Mesenchymal stem cell (in vitro differentiated cells and primary cell): Measurements from ENCODE around the gene RAB24.

Experiments used
- DNase-seq: peaks from one replicate; pipeline ENCODE4 v3.0.0-alpha.2; 2013
- H2AFZ ChIP-seq: one replicate; pipeline ENCODE4 v1.6.1; 2013; ENCODE audit warnings: low read depth, mild to moderate bottlenecking, control low read depth, inconsistent platforms, low read length, moderate library complexity
- H2AK5ac ChIP-seq: 2 replicates; pipeline ENCODE4 v1.6.1; 2013; ENCODE audit warnings: low read length, moderate library complexity, mild to moderate bottlenecking, inconsistent platforms; ENCODE audit not compliant: severe bottlenecking
- H2BK120ac ChIP-seq: one replicate; pipeline ENCODE4 v1.6.1; 2013; ENCODE audit warnings: low read depth, mild to moderate bottlenecking, inconsistent platforms, low read length, moderate library complexity
- H2BK12ac ChIP-seq, 2 experiments: one replicate each; pipeline ENCODE4 v1.6.1; 2013; ENCODE audit warnings: inconsistent platforms in 2 of 2, low read length in 2 of 2, mild to moderate bottlenecking in 2 of 2, moderate library complexity in 2 of 2, control low read depth in 1 of 2
- H2BK15ac ChIP-seq: one replicate; pipeline ENCODE4 v1.6.1; 2013; ENCODE audit warnings: mild to moderate bottlenecking, low read depth, inconsistent platforms; ENCODE audit not compliant: poor library complexity, severe bottlenecking
- H2BK5ac ChIP-seq: 2 replicates; pipeline ENCODE4 v1.6.1; 2013; ENCODE audit warnings: low read depth, mild to moderate bottlenecking, low read length, control low read depth, inconsistent platforms; ENCODE audit not compliant: poor library complexity, severe bottlenecking
- H3K14ac ChIP-seq, 2 experiments: one replicate each; pipeline ENCODE4 v1.6.1; 2013; ENCODE audit warnings: inconsistent platforms in 2 of 2, low read length in 2 of 2, control low read depth in 1 of 2, mild to moderate bottlenecking in 1 of 2, moderate library complexity in 1 of 2
- H3K18ac ChIP-seq, 2 experiments: one replicate each; pipeline ENCODE4 v1.6.1; 2013; ENCODE audit warnings: inconsistent platforms in 2 of 2, low read length in 2 of 2, control low read depth in 1 of 2, low read depth in 1 of 2, mild to moderate bottlenecking in 1 of 2
- H3K23ac ChIP-seq, 2 experiments: one replicate each; pipeline ENCODE4 v1.6.1; 2013; ENCODE audit warnings: inconsistent platforms in 2 of 2, low read length in 2 of 2, mild to moderate bottlenecking in 2 of 2, moderate library complexity in 2 of 2, control low read depth in 1 of 2
- H3K27ac ChIP-seq: 2 replicates; pipeline ENCODE4 v1.5.1; 2013; ENCODE audit warnings: mild to moderate bottlenecking, moderate library complexity, low read length, control low read depth, inconsistent platforms; ENCODE audit not compliant: poor library complexity, severe bottlenecking
- H3K27me3 ChIP-seq, 2 experiments: 2 replicates each; pipeline versions ENCODE4 v1.6.1 to v1.7.0; 2013; ENCODE audit warnings: low read length in 2 of 2, mild to moderate bottlenecking in 2 of 2, moderate library complexity in 2 of 2, control low read depth in 1 of 2, inconsistent platforms in 1 of 2; ENCODE audit not compliant: control insufficient read depth in 1 of 2, insufficient read depth in 1 of 2
- H3K36me3 ChIP-seq, 2 experiments: 2 replicates each; pipeline versions ENCODE4 v1.6.1 to v1.7.0; 2013; ENCODE audit warnings: low read length in 2 of 2, control low read depth in 1 of 2, inconsistent platforms in 1 of 2, low read depth in 1 of 2, mild to moderate bottlenecking in 1 of 2; ENCODE audit not compliant: insufficient read depth in 2 of 2, control insufficient read depth in 1 of 2
- H3K4ac ChIP-seq, 2 experiments: one replicate each; pipeline ENCODE4 v1.6.1; 2013; ENCODE audit warnings: inconsistent platforms in 2 of 2, low read length in 2 of 2, mild to moderate bottlenecking in 2 of 2, moderate library complexity in 2 of 2, control low read depth in 1 of 2, low read depth in 1 of 2
- H3K4me1 ChIP-seq: 2 replicates; pipeline ENCODE4 v1.6.1; 2013; ENCODE audit warnings: low read depth, low read length, control low read depth; ENCODE audit not compliant: control insufficient read depth, insufficient read depth
- H3K4me2 ChIP-seq: 2 replicates; pipeline ENCODE4 v1.6.1; 2013; ENCODE audit warnings: low read length, mild to moderate bottlenecking, inconsistent platforms; ENCODE audit not compliant: poor library complexity, severe bottlenecking
- H3K4me3 ChIP-seq, 2 experiments: 2 replicates each; pipeline versions ENCODE4 v1.5.1 to v1.7.0; 2013; ENCODE audit warnings: low read length in 2 of 2, mild to moderate bottlenecking in 2 of 2, control low read depth in 1 of 2, low read depth in 1 of 2; ENCODE audit not compliant: insufficient read depth in 1 of 2
- H3K79me1 ChIP-seq: replicated peaks from 2 replicates; pipeline ENCODE4 v1.6.1; 2013; ENCODE audit warnings: mild to moderate bottlenecking, control low read depth, low read length, inconsistent platforms; ENCODE audit not compliant: poor library complexity, severe bottlenecking
- H3K9ac ChIP-seq: 2 replicates; pipeline ENCODE4 v1.7.0; 2013; ENCODE audit warnings: mild to moderate bottlenecking, low read length, moderate library complexity
- H3K9me3 ChIP-seq: 2 replicates; pipeline ENCODE4 v1.7.0; 2013; ENCODE audit warnings: mild to moderate bottlenecking, low read length; ENCODE audit not compliant: control insufficient read depth
- H4K8ac ChIP-seq: one replicate; pipeline ENCODE4 v1.6.1; 2013; ENCODE audit warnings: inconsistent platforms, mild to moderate bottlenecking, low read length, moderate library complexity
- H4K91ac ChIP-seq: one replicate; pipeline ENCODE4 v1.6.1; 2013; ENCODE audit warnings: mild to moderate bottlenecking, low read length, inconsistent platforms
- WGBS: methylation state at CpG from one replicate; pipeline ENCODE4 v1.1.7; 2013; ENCODE audit warnings: mixed read lengths; 5-methylcytosine and 5-hydroxymethylcytosine counted together

RAB24 gene

DNA sequence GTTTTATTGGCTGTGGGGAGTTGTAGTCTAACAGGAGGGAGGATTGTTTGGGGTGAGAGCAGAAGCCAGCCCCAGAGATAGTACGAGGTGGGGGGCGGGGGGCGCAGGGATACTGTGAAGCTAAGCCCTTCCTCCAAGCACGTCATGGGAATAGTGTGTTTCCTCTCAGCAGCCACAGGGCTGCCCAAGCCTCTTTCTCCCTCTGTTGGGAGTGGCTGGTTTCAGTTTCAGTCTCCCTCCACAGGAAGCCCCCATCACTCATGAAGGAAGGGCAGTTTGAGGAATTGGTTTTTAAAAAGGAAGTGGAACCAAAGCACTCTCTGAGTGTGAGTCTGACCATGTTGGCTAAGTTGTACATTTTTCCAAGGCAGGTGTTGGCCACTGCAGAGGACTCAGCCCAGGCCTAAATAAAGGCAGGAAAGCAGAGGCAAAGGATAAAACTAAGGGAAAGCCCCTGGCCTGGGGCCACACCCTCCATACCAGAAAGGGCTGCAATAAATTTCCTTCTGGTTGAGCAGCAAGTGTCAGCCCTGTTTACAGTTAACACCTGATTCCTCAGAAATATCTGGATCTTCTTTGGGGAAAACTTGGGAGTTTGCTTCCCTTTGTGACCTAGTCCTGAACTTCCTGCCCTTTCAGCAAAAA is 3.2 kb downstream of the RAB24 start:
- peak; percentile 94 for DNase-seq
- H3K36me3 ChIP-seq, result peaks cover 30 to 72% of the 10 kb centered on the region in 2 experiments
- peak overlapping the region; percentile 42 for H3K27ac ChIP-seq
- H3K79me1 ChIP-seq, result peaks cover 25% of the 10 kb centered on the region
- H3K4ac ChIP-seq, result peak overlapping the region in 1 of 2 experiments; percentile 76
- WGBS, result 60% methylated on average over 1 of the region's 4 CpGs
- H4K91ac ChIP-seq, result no peak overlapping the region
- H3K9me3 ChIP-seq, result no peaks in the 10 kb centered on the region
- no peak overlapping the region for H3K23ac ChIP-seq
- H2BK12ac ChIP-seq, result no peak overlapping the region
- H3K18ac ChIP-seq, result no peak overlapping the region
- no peak overlapping the region for H2AFZ ChIP-seq
- no peak overlapping the region for H4K8ac ChIP-seq
- no peak overlapping the region for H3K4me3 ChIP-seq
- H2BK15ac ChIP-seq, result no peak overlapping the region
- no peak overlapping the region for H3K14ac ChIP-seq
- peak overlapping the region; percentile 59 for H3K9ac ChIP-seq
- peaks cover 21% of the 10 kb centered on the region for H3K4me1 ChIP-seq
- H3K27me3 ChIP-seq, result no peaks in the 10 kb centered on the region
- no peak overlapping the region for H2AK5ac ChIP-seq
- H2BK120ac ChIP-seq, result no peak overlapping the region
- no peak overlapping the region for H2BK5ac ChIP-seq
- H3K4me2 ChIP-seq, result no peak overlapping the region

DNA sequence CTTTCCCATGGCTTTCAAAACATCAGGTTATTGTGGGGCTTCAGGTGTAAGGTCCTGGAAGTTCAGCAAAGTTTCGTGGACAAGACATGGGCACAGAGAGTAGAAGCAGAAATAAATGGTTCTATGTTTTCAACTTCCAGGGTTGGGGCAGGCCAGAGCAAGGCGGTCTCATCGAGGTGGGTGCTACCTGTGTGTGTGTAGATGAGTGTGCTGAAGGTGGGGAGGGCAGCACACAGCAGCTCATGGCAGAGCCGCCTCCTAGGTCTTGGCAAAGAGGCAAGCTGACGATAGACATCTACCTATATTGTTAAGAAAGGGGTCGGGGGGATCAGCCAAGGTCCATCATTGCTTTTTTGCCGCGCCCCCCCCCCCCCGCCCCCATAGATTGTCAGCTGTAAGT is 3.8 kb downstream of the RAB24 start:
- H3K23ac ChIP-seq, result no peak overlapping the region
- H2AFZ ChIP-seq, result no peak overlapping the region
- no peaks in the 10 kb centered on the region for H3K9me3 ChIP-seq
- no peak overlapping the region for H4K8ac ChIP-seq
- H3K36me3 ChIP-seq, result peaks cover 36 to 72% of the 10 kb centered on the region in 2 experiments
- H3K9ac ChIP-seq, result no peak overlapping the region
- no peak overlapping the region for H3K27ac ChIP-seq
- H3K4me1 ChIP-seq, result peaks cover 20% of the 10 kb centered on the region
- no peak overlapping the region for H3K18ac ChIP-seq
- H3K4me2 ChIP-seq, result no peak overlapping the region
- no peak overlapping the region for H3K4ac ChIP-seq
- H3K4me3 ChIP-seq, result no peak overlapping the region
- peaks cover 32% of the 10 kb centered on the region for H3K79me1 ChIP-seq
- H3K27me3 ChIP-seq, result no peaks in the 10 kb centered on the region
- H2BK12ac ChIP-seq, result no peak overlapping the region
- 98% methylated on average over 6 of the region's 9 CpGs for WGBS
- no peak overlapping the region for H2BK5ac ChIP-seq
- no peak overlapping the region for H2BK120ac ChIP-seq
- no peak overlapping the region for H3K14ac ChIP-seq
- no peak overlapping the region for H2BK15ac ChIP-seq
- DNase-seq, result no peak
- no peak overlapping the region for H4K91ac ChIP-seq
- H2AK5ac ChIP-seq, result no peak overlapping the region

DNA sequence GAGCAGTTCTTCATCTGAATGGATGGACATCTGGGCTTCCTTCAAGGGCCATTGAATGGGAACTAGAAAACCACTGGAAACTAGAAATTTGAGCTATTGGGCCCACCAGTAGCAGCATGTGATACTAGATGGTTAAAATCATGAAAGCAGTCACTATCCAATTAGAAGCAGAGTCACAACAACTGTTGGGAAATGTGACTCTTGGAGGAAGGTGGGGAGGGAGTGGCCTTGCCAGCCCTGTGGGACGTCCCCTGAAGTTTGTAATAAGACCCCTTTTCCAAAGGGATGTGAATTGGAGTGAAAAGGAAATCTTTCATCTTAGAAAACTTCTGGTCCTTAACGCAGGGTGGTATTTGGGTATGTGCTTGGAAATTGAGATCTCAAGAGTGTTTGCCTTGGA is 5.6 kb downstream of the RAB24 start:
- peaks cover 51 to 88% of the 10 kb centered on the region in 2 experiments for H3K36me3 ChIP-seq

DNA sequence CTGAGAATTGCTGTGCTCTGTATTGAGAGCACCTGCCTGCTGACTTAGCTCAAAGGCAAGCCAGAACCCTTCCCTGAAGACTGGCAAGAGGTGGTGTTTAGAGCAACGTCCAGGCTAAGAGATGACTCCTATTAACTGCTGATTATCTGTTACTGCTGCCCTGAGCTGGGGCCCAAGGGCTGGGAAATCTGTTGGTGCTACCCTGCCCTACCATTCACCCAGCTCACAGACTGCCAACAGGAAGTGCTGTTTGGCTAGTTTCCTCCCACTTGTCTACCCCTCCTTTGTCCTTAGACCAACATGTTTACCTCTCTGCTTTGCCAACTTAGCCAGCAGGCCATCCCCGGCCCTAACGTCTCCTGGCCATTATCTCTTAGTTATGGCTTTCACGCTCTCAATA is 6.9 kb downstream of the RAB24 start:
- Histone ChIP-seq H3K9me3 (no peaks in the 10 kb centered on the region), H3K4ac (no peak overlapping the region), H2BK12ac (no peak overlapping the region), H3K27me3 (no peaks in the 10 kb centered on the region), H3K4me1 (peaks cover 8% of the 10 kb centered on the region), H3K18ac (no peak overlapping the region), H3K9ac (no peak overlapping the region), H4K91ac (no peak overlapping the region), H2BK120ac (no peak overlapping the region), H3K36me3 (peaks cover 49 to 94% of the 10 kb centered on the region in 2 experiments), H3K23ac (no peak overlapping the region), H3K79me1 (peaks cover 46% of the 10 kb centered on the region), H3K4me2 (no peak overlapping the region), H2BK5ac (no peak overlapping the region), H2BK15ac (no peak overlapping the region), H3K4me3 (no peak overlapping the region), H3K27ac (no peak overlapping the region), H2AK5ac (no peak overlapping the region), H4K8ac (no peak overlapping the region), H2AFZ (no peak overlapping the region), H3K14ac (no peak overlapping the region)
- WGBS, result 92% methylated on average over 4 of the region's 4 CpGs
- no peak for DNase-seq

More for the DNA sequence above, 5.6 kb downstream of the RAB24 start:
- H3K27ac ChIP-seq, result no peak overlapping the region
- no peak overlapping the region for H4K91ac ChIP-seq
- H2BK12ac ChIP-seq, result no peak overlapping the region
- no peaks in the 10 kb centered on the region for H3K9me3 ChIP-seq
- H2BK15ac ChIP-seq, result no peak overlapping the region
- H3K18ac ChIP-seq, result no peak overlapping the region
- H3K9ac ChIP-seq, result no peak overlapping the region
- no peak overlapping the region for H3K4ac ChIP-seq
- no peak overlapping the region for H3K14ac ChIP-seq
- H3K4me3 ChIP-seq, result no peak overlapping the region
- H4K8ac ChIP-seq, result no peak overlapping the region
- no peak overlapping the region for H3K23ac ChIP-seq
- H3K27me3 ChIP-seq, result no peaks in the 10 kb centered on the region
- no peak overlapping the region for H3K4me2 ChIP-seq
- H3K4me1 ChIP-seq, result peaks cover 19% of the 10 kb centered on the region
- no peak overlapping the region for H2BK120ac ChIP-seq
- H2BK5ac ChIP-seq, result no peak overlapping the region
- no peak for DNase-seq
- H3K79me1 ChIP-seq, result peaks cover 44% of the 10 kb centered on the region
- 92% methylated on average over 2 of the region's 2 CpGs for WGBS
- no peak overlapping the region for H2AFZ ChIP-seq
- no peak overlapping the region for H2AK5ac ChIP-seq
